HG02852 (cell line): ENCODE measurements around the gene ZNF835.
"Not testable (repeated sequence)": the region's sequence is repeated elsewhere in the genome, so short reads cannot be mapped to it uniquely, and the experiment has no call there.

Experiments used
- ATAC-seq: cut with Tn5 transposase; IDR thresholded peaks from one replicate; pipeline ENCODE4 v1.9.1; 2021; ENCODE audit warnings: mild to moderate bottlenecking, moderate library complexity; ENCODE audit not compliant: unreplicated experiment

ZNF835 gene

GRCh38 chr19:56671613-56671994 lies at the start of gene ZNF835:
Gene ZNF835 (minus strand): TSS chr19:56671757. CDS start chr19:56665198, 6,559 bp downstream.
- ATAC-seq = no peak

- no peak for ATAC-seq
These were observed 48.7 kb upstream of the ZNF835 start for GRCh38 chr19:56720281-56720680.

- ATAC-seq = no peak
These were observed 46.7 kb upstream of the ZNF835 start for GRCh38 chr19:56718231-56718630.

- no peak for ATAC-seq
These were observed 41.2 kb upstream of the ZNF835 start for GRCh38 chr19:56712611-56713276.

- no peak for ATAC-seq
These were observed 38.9 kb upstream of the ZNF835 start for GRCh38 chr19:56710437-56710836.

- ATAC-seq = no peak
These were observed 36.3 kb upstream of the ZNF835 start for GRCh38 chr19:56707821-56708220.

- no peak for ATAC-seq
These were observed 34.4 kb upstream of the ZNF835 start for GRCh38 chr19:56705939-56706338.

GRCh38 chr19:56701895-56702294 lies 30.3 kb upstream of the ZNF835 start:
- no peak for ATAC-seq

- ATAC-seq = no peak
These were observed 28.0 kb upstream of the ZNF835 start for GRCh38 chr19:56699552-56699951.

GRCh38 chr19:56692206-56692895 lies 20.8 kb upstream of the ZNF835 start:
- ATAC-seq = no peak

- ATAC-seq = no peak
These were observed 19.1 kb upstream of the ZNF835 start for GRCh38 chr19:56690670-56691069.

GRCh38 chr19:56689198-56689597 lies 17.6 kb upstream of the ZNF835 start:
- no peak for ATAC-seq

GRCh38 chr19:56687031-56687430 lies 15.5 kb upstream of the ZNF835 start:
- ATAC-seq = no peak

GRCh38 chr19:56683116-56683515 lies 11.6 kb upstream of the ZNF835 start:
- ATAC-seq = no peak

- ATAC-seq = no peak
These were observed 10.1 kb upstream of the ZNF835 start for GRCh38 chr19:56681702-56682101.

- no peak for ATAC-seq
These were observed 6.6 kb upstream of the ZNF835 start for GRCh38 chr19:56678205-56678604.

- ATAC-seq = not testable (repeated sequence)
These were observed 1.1 kb upstream of the ZNF835 start for GRCh38 chr19:56672610-56673009.

- ATAC-seq = no peak
These were observed 470 bp downstream of the ZNF835 start for GRCh38 chr19:56670961-56671612.

- no peak for ATAC-seq
These were observed 1.1 kb downstream of the ZNF835 start for GRCh38 chr19:56670401-56670960.

GRCh38 chr19:56668676-56669075 lies 2.9 kb downstream of the ZNF835 start:
- ATAC-seq = no peak

- ATAC-seq = no peak
These were observed 4.2 kb downstream of the ZNF835 start for GRCh38 chr19:56667311-56667870.
